ENCODE data around the gene HSDL1. TPM values are rescaled to one million over a fixed set of nuclear protein-coding genes. Genes with fewer than 3 reads are reported as not detected.

HSDL1 gene
- total and polyA plus RNA-seq, 2 donors (not counting 3 experiments of a cell fraction or from before 2014, with no cell fraction given), result 19.9 to 27.9 TPM

- Histone ChIP-seq H3K9ac (replicated peaks; ENCODE audit: extremely low read depth, insufficient read depth, low read length) (no peak overlapping the region), H3K4me1 (ENCODE audit: control insufficient read depth, extremely low read depth, insufficient read depth, low read length) (no peaks in the 10 kb centered on the region), H3K4me2 (ENCODE audit: insufficient read depth, low read length) (no peak overlapping the region), H3K79me2 (ENCODE audit: control insufficient read depth, insufficient read depth, low read length) (peaks cover 73% of the 10 kb centered on the region), H3K9me1 (replicated peaks; ENCODE audit: control insufficient read depth, extremely low read depth, insufficient read depth, low read length) (no peaks in the 10 kb centered on the region), H3K36me3 (ENCODE audit: control insufficient read depth in 2 of 2, extremely low read depth in 1 of 2, insufficient read depth in 2 of 2, low read length in 2 of 2) (peaks cover 3 to 16% of the 10 kb centered on the region in 2 experiments), H4K20me1 (replicated peaks; ENCODE audit: control insufficient read depth, extremely low read depth, insufficient read depth, low read length) (peaks cover 6% of the 10 kb centered on the region), H3K27me3 (ENCODE audit: control insufficient read depth in 2 of 2, insufficient read depth in 2 of 2, low read length in 2 of 2) (no peaks in the 10 kb centered on the region), H2AFZ (ENCODE audit: low read depth, low read length) (no peak overlapping the region), H3K9me3 (replicated peaks; ENCODE audit: control insufficient read depth, insufficient read depth, low read length) (no peaks in the 10 kb centered on the region), H3K4me3 (replicated peaks in 1 of 3; ENCODE audit: insufficient read depth in 1 of 3, low read depth in 1 of 3, low read length in 3 of 3) (no peak overlapping the region), H3K27ac (ENCODE audit: insufficient read depth, low read depth, low read length) (no peak overlapping the region)
- no TSS peak for BruUV-seq (replicated peaks)
- DNase-seq (ENCODE audit: low read depth, low spot score), result no peak
- no peak for TF ChIP-seq POLR2A (IDR thresholded peaks at IDR 0.05; ENCODE audit: low read depth, low read length)
- no peak for TF ChIP-seq MAX (IDR thresholded peaks at IDR 0.05; ENCODE audit: insufficient read depth, insufficient read length)
- no peak for TF ChIP-seq EZH2 (IDR thresholded peaks at IDR 0.05; ENCODE audit: borderline replicate concordance, low read depth, low read length, severe bottlenecking)
- no peak for TF ChIP-seq FOS (IDR thresholded peaks at IDR 0.05; ENCODE audit: borderline replicate concordance, insufficient read depth, low read length)
- intact Hi-C loops (cut with micrococcal nuclease) (no loop called here), dilution Hi-C loops (cut with MboI; ENCODE audit: extremely low pct_ligation_motif_present, low sequenced_read_pairs) (no loop called here)
- ChIA-PET CTCF (interaction anchor here (1.3 to 1.9 kb wide), 4 partner anchors 10 to 67 kb away, joined by 3 to 8 read pairs (median 6); partner anchors contain the start of gene MBTPS1), POLR2A (no interaction called here)
- no peak for FAIRE-seq
Observed at GRCh38 chr16:84105948-84106740, 38.8 kb downstream of the HSDL1 start.

- no peak overlapping the region for H3K9ac ChIP-seq (replicated peaks; ENCODE audit: extremely low read depth, insufficient read depth, low read length)
- FAIRE-seq (no peak), DNase-seq (ENCODE audit: low read depth, low spot score) (no peak)
- ChIA-PET CTCF (interaction anchor here (1.3 to 1.9 kb wide), 3 partner anchors 11 to 68 kb away, joined by 3 to 8 read pairs (median 4); partner anchors contain the start of gene MBTPS1), POLR2A (no interaction called here)
- no peak overlapping the region for H3K4me3 ChIP-seq (replicated peaks in 1 of 3; ENCODE audit: insufficient read depth in 1 of 3, low read depth in 1 of 3, low read length in 3 of 3)
- no peak overlapping the region for H2AFZ ChIP-seq (ENCODE audit: low read depth, low read length)
- H3K4me2 ChIP-seq (ENCODE audit: insufficient read depth, low read length), result no peak overlapping the region
- H3K79me2 ChIP-seq (ENCODE audit: control insufficient read depth, insufficient read depth, low read length), result peaks cover 66% of the 10 kb centered on the region
- H4K20me1 ChIP-seq (replicated peaks; ENCODE audit: control insufficient read depth, extremely low read depth, insufficient read depth, low read length), result peaks cover 6% of the 10 kb centered on the region
- BruUV-seq (replicated peaks), result no TSS peak
- dilution Hi-C loops (cut with MboI; ENCODE audit: extremely low pct_ligation_motif_present, low sequenced_read_pairs), result no loop called here
- no peaks in the 10 kb centered on the region for H3K27me3 ChIP-seq (ENCODE audit: control insufficient read depth in 2 of 2, insufficient read depth in 2 of 2, low read length in 2 of 2)
- H3K9me1 ChIP-seq (replicated peaks; ENCODE audit: control insufficient read depth, extremely low read depth, insufficient read depth, low read length), result no peaks in the 10 kb centered on the region
- no peaks in the 10 kb centered on the region for H3K9me3 ChIP-seq (replicated peaks; ENCODE audit: control insufficient read depth, insufficient read depth, low read length)
- no peaks in the 10 kb centered on the region for H3K4me1 ChIP-seq (ENCODE audit: control insufficient read depth, extremely low read depth, insufficient read depth, low read length)
- H3K36me3 ChIP-seq (ENCODE audit: control insufficient read depth in 2 of 2, extremely low read depth in 1 of 2, insufficient read depth in 2 of 2, low read length in 2 of 2), result peaks cover 3 to 14% of the 10 kb centered on the region in 2 experiments
- TF ChIP-seq MAX (IDR thresholded peaks at IDR 0.05; ENCODE audit: insufficient read depth, insufficient read length) (no peak), POLR2AphosphoS5 (IDR thresholded peaks at IDR 0.05; ENCODE audit: insufficient read depth, low read depth, low read length) (no peak), CTCF (IDR thresholded peaks at IDR 0.05; ENCODE audit: extremely low read depth in 1 of 2, insufficient read depth in 1 of 2, low read depth in 1 of 2, low read length in 2 of 2) (no peak), GATA2 (IDR thresholded peaks at IDR 0.05; ENCODE audit: insufficient read depth, insufficient read length, low read depth, low read length) (no peak), MYC (IDR thresholded peaks at IDR 0.05; ENCODE audit: low read depth, low read length) (no peak), JUN (IDR thresholded peaks at IDR 0.05; ENCODE audit: borderline replicate concordance, insufficient read depth, insufficient read length, low read depth) (no peak), EZH2 (IDR thresholded peaks at IDR 0.05; ENCODE audit: borderline replicate concordance, low read depth, low read length, severe bottlenecking) (no peak), FOS (IDR thresholded peaks at IDR 0.05; ENCODE audit: borderline replicate concordance, insufficient read depth, low read length) (no peak), POLR2A (IDR thresholded peaks at IDR 0.05; ENCODE audit: low read depth, low read length) (no peak)
- intact Hi-C loops (cut with micrococcal nuclease), result no loop called here
- H3K27ac ChIP-seq (ENCODE audit: insufficient read depth, low read depth, low read length), result no peak overlapping the region
Observed at GRCh38 chr16:84105301-84105815, 39.6 kb downstream of the HSDL1 start.
